ENCODE data around the gene MYO5C. TPM values are rescaled to one million over a fixed set of nuclear protein-coding genes. Genes with fewer than 3 reads are reported as not detected.

Gene MYO5C
- total and polyA plus RNA-seq, 2 donors (not counting 3 experiments of a cell fraction or from before 2014, with no cell fraction given): 7.5 to 19.4 TPM

DNA sequence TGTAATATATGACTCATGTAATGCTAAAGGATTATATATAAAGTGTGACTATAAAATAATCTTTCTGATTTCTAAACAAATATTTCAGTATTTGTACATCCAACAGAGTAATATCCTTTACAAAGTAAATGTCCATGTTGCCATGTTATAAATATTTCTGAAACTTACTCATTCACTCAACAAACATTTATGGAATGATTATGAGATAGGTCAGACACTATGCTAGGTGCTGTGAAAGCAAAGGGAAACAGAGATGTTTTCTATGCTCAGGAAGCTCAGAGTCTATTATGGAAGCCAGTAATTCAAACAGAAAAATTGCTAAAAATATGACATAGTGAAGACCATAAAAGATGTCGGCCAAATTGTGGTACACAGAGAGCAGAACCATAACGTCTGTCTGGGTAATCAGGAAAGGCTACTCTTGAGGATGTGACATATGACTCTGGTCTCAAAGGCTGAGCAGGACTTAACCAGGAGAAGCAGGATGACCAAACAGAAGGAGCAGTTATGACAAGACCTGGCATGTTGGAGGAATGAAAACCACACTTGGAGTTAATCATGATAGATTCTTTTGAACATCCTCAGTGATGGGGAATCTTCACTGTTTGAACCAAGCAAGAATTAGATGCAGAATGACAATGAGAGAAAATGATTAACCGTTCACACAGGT is 39.0 kb upstream of the MYO5C start:
- H4K20me1 ChIP-seq (replicated peaks; ENCODE audit: control insufficient read depth, extremely low read depth, insufficient read depth, low read length): no peaks in the 10 kb centered on the region
- dilution Hi-C loops (cut with MboI; ENCODE audit: extremely low pct_ligation_motif_present, low sequenced_read_pairs) (no loop called here), intact Hi-C loops (cut with micrococcal nuclease) (loop anchor here (5.0 kb wide), 2 partner anchors 128 to 233 kb away; partner anchors contain the start of gene ARPP19)
- BruUV-seq (replicated peaks): no TSS peak
- H3K9me3 ChIP-seq (replicated peaks; ENCODE audit: control insufficient read depth, insufficient read depth, low read length): no peaks in the 10 kb centered on the region
- H3K4me3 ChIP-seq (replicated peaks in 1 of 3; ENCODE audit: insufficient read depth in 1 of 3, low read depth in 1 of 3, low read length in 3 of 3): no peak overlapping the region
- no peak for DNase-seq (ENCODE audit: low read depth, low spot score)
- no peak overlapping the region for H3K4me2 ChIP-seq (ENCODE audit: insufficient read depth, low read length)
- peaks cover 3 to 15% of the 10 kb centered on the region in 2 experiments for H3K36me3 ChIP-seq (ENCODE audit: control insufficient read depth in 2 of 2, extremely low read depth in 1 of 2, insufficient read depth in 2 of 2, low read length in 2 of 2)
- no peak overlapping the region for H3K9ac ChIP-seq (replicated peaks; ENCODE audit: extremely low read depth, insufficient read depth, low read length)
- H3K4me1 ChIP-seq (ENCODE audit: control insufficient read depth, extremely low read depth, insufficient read depth, low read length): peaks cover 10% of the 10 kb centered on the region
- TF ChIP-seq FOS (IDR thresholded peaks at IDR 0.05; ENCODE audit: borderline replicate concordance, insufficient read depth, low read length): no peak
- no peak for TF ChIP-seq EZH2 (IDR thresholded peaks at IDR 0.05; ENCODE audit: borderline replicate concordance, low read depth, low read length, severe bottlenecking)
- no peak for TF ChIP-seq GATA2 (IDR thresholded peaks at IDR 0.05; ENCODE audit: insufficient read depth, insufficient read length, low read depth, low read length)
- no peak for TF ChIP-seq MYC (IDR thresholded peaks at IDR 0.05; ENCODE audit: low read depth, low read length)
- no peak for TF ChIP-seq JUN (IDR thresholded peaks at IDR 0.05; ENCODE audit: borderline replicate concordance, insufficient read depth, insufficient read length, low read depth)
- H3K9me1 ChIP-seq (replicated peaks; ENCODE audit: control insufficient read depth, extremely low read depth, insufficient read depth, low read length): no peaks in the 10 kb centered on the region
- H2AFZ ChIP-seq (ENCODE audit: low read depth, low read length): no peak overlapping the region
- no peaks in the 10 kb centered on the region for H3K27me3 ChIP-seq (ENCODE audit: control insufficient read depth in 2 of 2, insufficient read depth in 2 of 2, low read length in 2 of 2)
- FAIRE-seq: no peak
- no peaks in the 10 kb centered on the region for H3K79me2 ChIP-seq (ENCODE audit: control insufficient read depth, insufficient read depth, low read length)
- CTCF ChIA-PET: interaction anchor here (1.0 kb wide), 1 partner anchor 10 kb away, joined by 3 read pairs; no protein-coding TSS in a partner anchor
- POLR2A ChIA-PET: no interaction called here
- no peak overlapping the region for H3K27ac ChIP-seq (ENCODE audit: insufficient read depth, low read depth, low read length)
